ENCODE results near the gene XXYLT1. TPM values are rescaled to one million over a fixed set of nuclear protein-coding genes. Genes with fewer than 3 reads are reported as not detected.

The XXYLT1 gene
- total and polyA plus RNA-seq, 2 of the 8 experiments (the other 6 are each of a cell fraction or from before 2014, with no cell fraction given): 18.9 to 23.8 TPM

DNA sequence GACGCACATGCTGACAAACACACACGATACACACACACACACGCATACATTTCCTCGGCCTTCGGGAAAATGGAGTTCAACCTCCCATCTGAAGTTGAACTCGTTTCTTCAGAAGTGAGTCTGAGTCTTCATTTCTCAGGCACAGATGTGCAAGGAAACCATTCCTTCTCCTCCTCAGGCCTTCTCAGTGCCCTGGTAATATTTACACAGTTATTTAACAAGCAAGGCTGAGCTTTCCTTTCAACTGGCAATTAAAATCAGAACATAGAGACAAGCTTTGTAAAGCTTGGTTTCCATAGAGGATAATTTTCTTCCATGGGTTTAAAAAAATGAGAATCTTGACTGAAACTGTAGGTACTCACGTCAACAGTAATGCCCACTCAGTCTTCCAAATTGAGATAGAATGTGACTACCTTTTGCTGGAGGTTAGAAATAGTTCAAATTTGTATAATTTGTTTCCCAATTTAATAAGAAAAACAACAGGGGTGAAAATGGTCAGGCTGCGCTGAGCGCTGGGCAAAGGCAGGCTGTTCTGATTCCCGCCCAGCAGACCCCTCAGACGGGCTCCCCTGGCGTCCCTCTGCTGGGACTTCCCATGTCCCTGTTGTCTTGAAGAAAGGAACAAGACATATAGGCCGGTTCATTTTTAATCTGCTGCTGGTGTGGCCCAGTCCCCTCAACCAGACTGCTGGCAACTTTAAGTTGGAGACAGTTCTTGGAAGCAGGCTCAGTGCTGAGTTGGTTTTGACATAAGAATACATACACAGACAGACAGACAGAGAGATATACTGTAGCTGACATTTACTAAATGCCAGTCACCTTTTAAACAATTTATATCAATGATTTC lies 174.3 kb downstream of the XXYLT1 start:
- 91% methylated on average over 13 of the region's 13 CpGs; no CpG with 5 or more reads in 1 of the 2 experiments for WGBS, 2 experiments (ENCODE audit: extremely low coverage in 1 of 2, insufficient coverage in 1 of 2, insufficient read length in 1 of 2, insufficient replicate concordance in 2 of 2, low coverage in 1 of 2, low lambda C conversion rate in 2 of 2, missing lambda C conversion rate in 1 of 2)
- CTCF ChIA-PET (ENCODE audit: partially characterized antibody): interaction anchor here (1.1 to 5.2 kb wide), 5 partner anchors 8 to 165 kb away, joined by 3 to 21 read pairs (median 4); no protein-coding TSS in a partner anchor

More for the DNA sequence above, 174.3 kb downstream of the XXYLT1 start:
- Histone ChIP-seq H3K9me3 (ENCODE audit: insufficient read depth in 2 of 2, low read depth in 1 of 2, low read length in 1 of 2) (peaks cover 0 to 2% of the 10 kb centered on the region in 2 experiments; a peak in 1 of 4 replicates), H3K79me1 (ENCODE audit: low read depth, low read length) (peaks cover 3% of the 10 kb centered on the region; the same call in 1 of the 2 replicates), H3K23ac (ENCODE audit: insufficient read length) (no peak overlapping the region), H2BK15ac (ENCODE audit: low read length) (0 out of 2 replicates have a peak overlapping the region, but pooled peaks have one; percentile 7), H3K14ac (ENCODE audit: insufficient read length) (no peak overlapping the region), H3K18ac (ENCODE audit: extremely low read depth, low read length) (no peak overlapping the region), H3K27ac (ENCODE audit: low read depth, low read length) (no peak overlapping the region), H3K56ac (replicated peaks; ENCODE audit: insufficient read length, low read depth, low read length) (no peak overlapping the region), H3K79me2 (ENCODE audit: control insufficient read depth in 1 of 2, insufficient read depth in 2 of 2, low read length in 2 of 2) (peaks cover 0 to 8% of the 10 kb centered on the region in 2 experiments; a peak in 2 of 4 replicates), H3K23me2 (ENCODE audit: low read depth, low read length) (no peaks in the 10 kb centered on the region), H2AK5ac (ENCODE audit: low read depth, low read length) (peak overlapping the region; percentile 45; the same call in 1 of the 2 replicates), H2BK120ac (replicated peaks; ENCODE audit: low read depth, low read length) (no peak overlapping the region), H3K27me3 (replicated peaks in 1 of 4; ENCODE audit: control insufficient read depth in 3 of 4, extremely low read depth in 1 of 4, insufficient read depth in 3 of 4, low read length in 3 of 4) (no peaks in the 10 kb centered on the region), H4K5ac (ENCODE audit: insufficient read length, low read depth, low read length) (no peak overlapping the region), H2BK20ac (ENCODE audit: low read length) (no peak overlapping the region), H3K36me3 (ENCODE audit: control insufficient read depth in 2 of 4, insufficient read depth in 4 of 4, low read length in 3 of 4) (no peaks in the 10 kb centered on the region), H2BK12ac (ENCODE audit: low read depth, low read length) (no peak overlapping the region), H2BK5ac (ENCODE audit: low read depth, low read length) (0 out of 2 replicates have a peak overlapping the region, but pooled peaks have one; percentile 46), H3K4me1 (replicated peaks in 1 of 4; ENCODE audit: control insufficient read depth in 3 of 4, insufficient read depth in 4 of 4, low read length in 3 of 4) (no peaks in the 10 kb centered on the region; a peak in 3 of 7 replicates), H3K4ac (replicated peaks; ENCODE audit: insufficient read length, low read depth, low read length) (no peak overlapping the region), H4K8ac (ENCODE audit: extremely low read depth, insufficient read depth, low read length) (no peak overlapping the region), H3K4me3 (ENCODE audit: extremely low read depth in 1 of 4, insufficient read depth in 2 of 4, low read depth in 3 of 4, low read length in 4 of 4) (no peak overlapping the region), H4K20me1 (replicated peaks in 1 of 2; ENCODE audit: control insufficient read depth in 1 of 2, insufficient read depth in 2 of 2, low read length in 2 of 2) (peaks cover 0 to 4% of the 10 kb centered on the region in 2 experiments), H2AFZ (ENCODE audit: low read length) (no peak overlapping the region), H3K9ac (replicated peaks in 1 of 4; ENCODE audit: extremely low read depth in 1 of 4, low read depth in 3 of 4, low read length in 3 of 4) (peak overlapping the region in 1 of 4 experiments; percentile 48; a peak in 1 of 7 replicates), H3K4me2 (ENCODE audit: insufficient read depth in 1 of 2, low read depth in 2 of 2, low read length in 2 of 2) (no peak overlapping the region), H4K91ac (replicated peaks; ENCODE audit: insufficient read length, low read length) (peak overlapping the region; percentile 80)
- POLR2A ChIA-PET (ENCODE audit: partially characterized antibody): interaction anchor here (0.6 to 0.7 kb wide), 2 partner anchors 15 to 831 kb away, joined by 3 read pairs; no protein-coding TSS in a partner anchor
- DNase-seq (ENCODE audit: low read depth in 1 of 2, low spot score in 2 of 2) (no peak), FAIRE-seq (no peak)
- TF ChIP-seq TEAD4 (IDR thresholded peaks at IDR 0.05; ENCODE audit: low read depth, low read length) (no peak), TAF7 (optimal IDR thresholded peaks at IDR 0.05; ENCODE audit: borderline replicate concordance, low read depth, low read length) (no peak), CREB1 (IDR thresholded peaks at IDR 0.05) (no peak), KDM1A (IDR thresholded peaks at IDR 0.05; ENCODE audit: borderline replicate concordance, low read length) (no peak), CBX8 (IDR thresholded peaks at IDR 0.05; ENCODE audit: borderline replicate concordance, low read depth, low read length) (no peak), CEBPB (IDR thresholded peaks at IDR 0.05; ENCODE audit: low read depth, low read length) (no peak)
- TF ChIP-seq, protein P1, sequence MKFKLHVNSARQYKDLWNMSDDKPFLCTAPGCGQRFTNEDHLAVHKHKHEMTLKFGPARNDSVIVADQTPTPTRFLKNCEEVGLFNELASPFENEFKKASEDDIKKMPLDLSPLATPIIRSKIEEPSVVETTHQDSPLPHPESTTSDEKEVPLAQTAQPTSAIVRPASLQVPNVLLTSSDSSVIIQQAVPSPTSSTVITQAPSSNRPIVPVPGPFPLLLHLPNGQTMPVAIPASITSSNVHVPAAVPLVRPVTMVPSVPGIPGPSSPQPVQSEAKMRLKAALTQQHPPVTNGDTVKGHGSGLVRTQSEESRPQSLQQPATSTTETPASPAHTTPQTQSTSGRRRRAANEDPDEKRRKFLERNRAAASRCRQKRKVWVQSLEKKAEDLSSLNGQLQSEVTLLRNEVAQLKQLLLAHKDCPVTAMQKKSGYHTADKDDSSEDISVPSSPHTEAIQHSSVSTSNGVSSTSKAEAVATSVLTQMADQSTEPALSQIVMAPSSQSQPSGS (IDR thresholded peaks at IDR 0.05; ENCODE audit: low read length): no peak
